H1 (cell line): ENCODE results near the gene ASCC3. TPM values are rescaled to one million over a fixed set of nuclear protein-coding genes. Genes with fewer than 3 reads are reported as not detected.

Experiments
- CTCF ChIA-PET: fragments of 300-600 bp; sonication (Branson Sonifier 250); formaldehyde crosslinking; loops from one replicate; lab custom pipeline; 2021; ENCODE audit not compliant: partially characterized antibody; lab: Charles Lee
- POLR2A ChIA-PET: fragments of 300-600 bp; sonication (Branson Sonifier 250); formaldehyde crosslinking; loops from one replicate; lab custom pipeline; 2021; ENCODE audit warnings: inconsistent platforms; ENCODE audit not compliant: partially characterized antibody; lab: Charles Lee
- DNase-seq, 2 experiments: peaks; one replicate each; pipeline versions ENCODE4 v3.0.0 to v3.0.0-alpha.2; 2010 to 2022; ENCODE audit warnings: low spot score in 2 of 2, low read depth in 1 of 2, mixed read lengths in 1 of 2
- FAIRE-seq: peaks from 2 replicates; lab custom pipeline; 2011; peaks lifted over from hg19 to GRCh38; lab: Jason Lieb, UNC
- H2AFZ ChIP-seq: 2 replicates; pipeline ENCODE4 v1.8.1; 2012; ENCODE audit warnings: low read length, inconsistent platforms
- H2AK5ac ChIP-seq: 2 replicates; pipeline ENCODE4 v1.6.1; 2013; ENCODE audit warnings: low read depth, low read length
- H2BK120ac ChIP-seq: replicated peaks from 2 replicates; pipeline ENCODE3; 2013; ENCODE audit warnings: low read depth, low read length, inconsistent platforms
- H2BK12ac ChIP-seq: 2 replicates; pipeline ENCODE4 v1.6.1; 2013; ENCODE audit warnings: low read depth, low read length
- H2BK15ac ChIP-seq: 2 replicates; pipeline ENCODE4 v1.6.1; 2013; ENCODE audit warnings: low read length
- H2BK20ac ChIP-seq: 2 replicates; pipeline ENCODE4 v1.6.1; 2013; ENCODE audit warnings: low read length
- H2BK5ac ChIP-seq: 2 replicates; pipeline ENCODE4 v1.6.1; 2013; ENCODE audit warnings: low read depth, low read length
- H3K14ac ChIP-seq: 2 replicates; pipeline ENCODE4 v1.6.1; 2013; ENCODE audit warnings: inconsistent platforms; ENCODE audit not compliant: insufficient read length
- H3K18ac ChIP-seq: 2 replicates; pipeline ENCODE4 v1.6.1; 2013; ENCODE audit warnings: low read length; ENCODE audit errors: extremely low read depth
- H3K23ac ChIP-seq: 2 replicates; pipeline ENCODE4 v1.6.1; 2013; ENCODE audit warnings: inconsistent platforms; ENCODE audit not compliant: insufficient read length
- H3K23me2 ChIP-seq: 2 replicates; pipeline ENCODE4 v1.6.1; 2013; ENCODE audit warnings: low read depth, low read length
- H3K27ac ChIP-seq: 2 replicates; pipeline ENCODE4 v1.6.1; 2011; ENCODE audit warnings: low read depth, low read length, inconsistent platforms
- H3K27me3 ChIP-seq, 4 experiments: replicated peaks in 1 of 4; 1 replicate in 1 of 4; 2 replicates in 3 of 4; pipeline versions ENCODE4 v1.6.1 to v1.8.1; 2011 to 2013; ENCODE audit warnings: low read length in 3 of 4, mild to moderate bottlenecking in 3 of 4, inconsistent platforms in 2 of 4, mixed read lengths in 2 of 4, moderate library complexity in 1 of 4; ENCODE audit not compliant: control insufficient read depth in 3 of 4, insufficient read depth in 3 of 4; ENCODE audit errors: extremely low read depth in 1 of 4
- H3K36me3 ChIP-seq, 4 experiments: 2 replicates each; pipeline versions ENCODE4 v1.6.1 to v1.8.1; 2011 to 2013; ENCODE audit warnings: mild to moderate bottlenecking in 4 of 4, low read length in 3 of 4, moderate library complexity in 2 of 4, control low read depth in 1 of 4, inconsistent platforms in 1 of 4; ENCODE audit not compliant: insufficient read depth in 4 of 4, control insufficient read depth in 2 of 4
- H3K4ac ChIP-seq: replicated peaks from 2 replicates; pipeline ENCODE3; 2013; ENCODE audit warnings: low read length, low read depth, mixed read lengths, inconsistent platforms; ENCODE audit not compliant: insufficient read length
- H3K4me1 ChIP-seq, 4 experiments: replicated peaks in 1 of 4; 1 replicate in 1 of 4; 2 replicates in 3 of 4; pipeline versions ENCODE4 v1.6.1 to v1.8.1; 2011 to 2013; ENCODE audit warnings: low read length in 3 of 4, inconsistent platforms in 2 of 4, mixed read lengths in 1 of 4; ENCODE audit not compliant: insufficient read depth in 4 of 4, control insufficient read depth in 3 of 4
- H3K4me2 ChIP-seq, 2 experiments: 2 replicates each; pipeline versions ENCODE4 v1.6.1 to v1.8.1; 2011 to 2013; ENCODE audit warnings: low read depth in 2 of 2, low read length in 2 of 2, control low read depth in 1 of 2, inconsistent platforms in 1 of 2, mild to moderate bottlenecking in 1 of 2; ENCODE audit not compliant: insufficient read depth in 1 of 2
- H3K4me3 ChIP-seq, 4 experiments: fragments of 200-600, 300-600 bp in 1 of 4; sonication (generic), shearing (Covaris generic), sonication (Bioruptor Twin) in 1 of 4; 2 replicates each; pipeline versions ENCODE4 v1.5.1 to v1.8.1; 2011 to 2016; ENCODE audit warnings: low read length in 4 of 4, low read depth in 3 of 4, control low read depth in 2 of 4, inconsistent platforms in 2 of 4, mild to moderate bottlenecking in 2 of 4, mixed read lengths in 1 of 4, moderate library complexity in 1 of 4; ENCODE audit not compliant: insufficient read depth in 2 of 4; ENCODE audit errors: extremely low read depth in 1 of 4
- H3K56ac ChIP-seq: replicated peaks from 2 replicates; pipeline ENCODE3; 2013; ENCODE audit warnings: low read depth, mild to moderate bottlenecking, mixed read lengths, low read length, inconsistent platforms; ENCODE audit not compliant: insufficient read length
- H3K79me1 ChIP-seq: 2 replicates; pipeline ENCODE4 v1.6.1; 2013; ENCODE audit warnings: low read depth, low read length, control low read depth
- H3K79me2 ChIP-seq, 2 experiments: 2 replicates each; pipeline versions ENCODE4 v1.6.1 to v1.8.1; 2012 to 2013; ENCODE audit warnings: low read length in 2 of 2, mild to moderate bottlenecking in 2 of 2, inconsistent platforms in 1 of 2; ENCODE audit not compliant: insufficient read depth in 2 of 2, control insufficient read depth in 1 of 2
- H3K9ac ChIP-seq, 4 experiments: replicated peaks in 1 of 4; 1 replicate in 1 of 4; 2 replicates in 3 of 4; pipeline versions ENCODE4 v1.6.1 to v1.8.1; 2011 to 2013; ENCODE audit warnings: low read depth in 3 of 4, low read length in 3 of 4, control low read depth in 2 of 4, mild to moderate bottlenecking in 2 of 4, moderate library complexity in 2 of 4, inconsistent platforms in 1 of 4; ENCODE audit errors: extremely low read depth in 1 of 4
- H3K9me3 ChIP-seq, 2 experiments: 2 replicates each; pipeline versions ENCODE4 v1.6.1 to v1.8.1; 2012 to 2013; ENCODE audit warnings: mild to moderate bottlenecking in 2 of 2, moderate library complexity in 2 of 2, control low read depth in 1 of 2, inconsistent platforms in 1 of 2, low read depth in 1 of 2, low read length in 1 of 2, mixed read lengths in 1 of 2; ENCODE audit not compliant: insufficient read depth in 2 of 2
- H4K20me1 ChIP-seq, 2 experiments: replicated peaks in 1 of 2; 2 replicates each; pipeline versions ENCODE3 to v1.8.1; 2011 to 2013; ENCODE audit warnings: inconsistent platforms in 2 of 2, low read length in 2 of 2, mild to moderate bottlenecking in 1 of 2; ENCODE audit not compliant: insufficient read depth in 2 of 2, control insufficient read depth in 1 of 2
- H4K5ac ChIP-seq: 2 replicates; pipeline ENCODE4 v1.6.1; 2013; ENCODE audit warnings: low read length, low read depth, mixed read lengths, inconsistent platforms; ENCODE audit not compliant: insufficient read length
- H4K8ac ChIP-seq: 2 replicates; pipeline ENCODE4 v1.8.0; 2013; ENCODE audit warnings: mild to moderate bottlenecking, moderate library complexity, low read length, inconsistent platforms; ENCODE audit not compliant: insufficient read depth; ENCODE audit errors: extremely low read depth
- H4K91ac ChIP-seq: replicated peaks from 2 replicates; pipeline ENCODE3; 2013; ENCODE audit warnings: low read length, mixed read lengths, inconsistent platforms; ENCODE audit not compliant: insufficient read length
- CEBPB ChIP-seq: IDR thresholded peaks from 2 replicates; pipeline ENCODE4 v1.6.1; 2012; ENCODE audit warnings: low read depth, low read length
- CREB1 ChIP-seq: IDR thresholded peaks from 2 replicates; pipeline ENCODE4 v1.6.1; 2012; ENCODE audit warnings: inconsistent platforms
- EP300 ChIP-seq, 2 experiments: IDR thresholded peaks; 1 replicate in 1 of 2; 2 replicates in 1 of 2; pipeline ENCODE4 v1.6.1; 2011 to 2012; ENCODE audit warnings: low read depth in 2 of 2, low read length in 2 of 2, mild to moderate bottlenecking in 2 of 2, borderline replicate concordance in 1 of 2, inconsistent platforms in 1 of 2, moderate library complexity in 1 of 2
- EZH2 ChIP-seq: fragments of 200-600 bp; sonication (generic); IDR thresholded peaks from 2 replicates; pipeline ENCODE4 v1.7.1; 2012; ENCODE audit warnings: low read depth, mild to moderate bottlenecking, moderate library complexity, low read length, inconsistent platforms; ENCODE audit not compliant: severe bottlenecking
- JUN ChIP-seq: IDR thresholded peaks from 2 replicates; pipeline ENCODE4 v1.6.1; 2011; ENCODE audit warnings: low read depth, mild to moderate bottlenecking, improper control_type of control experiment, low read length
- KDM1A ChIP-seq: fragments of 200-600, 300-600 bp; sonication (generic); IDR thresholded peaks from 2 replicates; pipeline ENCODE4 v1.7.1; 2016; ENCODE audit warnings: mild to moderate bottlenecking, low read length, borderline replicate concordance
- KDM5A ChIP-seq: fragments of 200-600 bp; IDR thresholded peaks from 2 replicates; pipeline ENCODE4 v1.7.1; 2012; ENCODE audit warnings: mild to moderate bottlenecking, low read length, inconsistent platforms, mixed read lengths
- PHF8 ChIP-seq: fragments of 200-600 bp; sonication (generic); conservative IDR thresholded peaks from 2 replicates; pipeline ENCODE4 v1.7.1; 2012; ENCODE audit warnings: low read depth, mild to moderate bottlenecking, inconsistent platforms, low read length, moderate library complexity
- SP1 ChIP-seq: IDR thresholded peaks from 2 replicates; pipeline ENCODE4 v1.6.1; 2011; ENCODE audit warnings: low read depth, low read length
- YY1 ChIP-seq: IDR thresholded peaks from 2 replicates; pipeline ENCODE4 v1.6.1; 2011; ENCODE audit warnings: low read depth, mild to moderate bottlenecking, low read length
- WGBS, 2 experiments: shearing (Covaris generic) in 1 of 2; methylation state at CpG; one replicate each; pipeline versions ENCODE4 v1.1.6 to v1.1.7; 2013 to 2015; ENCODE audit warnings: low lambda C conversion rate in 2 of 2, mixed read lengths in 2 of 2, inconsistent platforms in 1 of 2, low coverage in 1 of 2, missing lambda C conversion rate in 1 of 2; ENCODE audit not compliant: insufficient replicate concordance in 2 of 2, insufficient coverage in 1 of 2, insufficient read length in 1 of 2; ENCODE audit errors: extremely low coverage in 1 of 2, missing lambda C conversion rate in 1 of 2; 5-methylcytosine and 5-hydroxymethylcytosine counted together
- polyA plus RNA-seq, 7 experiments: library from polyadenylated mRNA; depleted of rRNA in 3 of 7; stranded (reverse) in 5 of 7; unstranded in 2 of 7; fragments of >200 nt in 5 of 7; fragments of 200-250 nt in 2 of 7; gene quantifications; 1 replicate in 5 of 7; 2 replicates in 1 of 7; 4 replicates in 1 of 7; pipeline versions ENCODE4 v1.2.1 to v1.2.3, GENCODE V29; 2011 to 2013; ENCODE audit warnings: missing spikeins in 2 of 7, mixed read lengths in 2 of 7
- total RNA-seq: library from RNA; stranded (reverse); fragmentation: NEBNext Ultra II Directional; extraction: Animal tissue kit (Norgen Biotek cat#: 25700); gene quantifications from 2 replicates; pipeline ENCODE4 v1.2.1, GENCODE V29; 2021
- TF ChIP-seq, protein P1 (sequence below): IDR thresholded peaks from 2 replicates; pipeline ENCODE4 v1.6.1; 2011; ENCODE audit warnings: low read depth, mild to moderate bottlenecking, low read length; ENCODE audit not compliant: insufficient read depth

ASCC3 gene
- total and polyA plus RNA-seq, 2 of the 8 experiments (the other 6 are each of a cell fraction or from before 2014, with no cell fraction given): 37.5 to 77.8 TPM

DNA sequence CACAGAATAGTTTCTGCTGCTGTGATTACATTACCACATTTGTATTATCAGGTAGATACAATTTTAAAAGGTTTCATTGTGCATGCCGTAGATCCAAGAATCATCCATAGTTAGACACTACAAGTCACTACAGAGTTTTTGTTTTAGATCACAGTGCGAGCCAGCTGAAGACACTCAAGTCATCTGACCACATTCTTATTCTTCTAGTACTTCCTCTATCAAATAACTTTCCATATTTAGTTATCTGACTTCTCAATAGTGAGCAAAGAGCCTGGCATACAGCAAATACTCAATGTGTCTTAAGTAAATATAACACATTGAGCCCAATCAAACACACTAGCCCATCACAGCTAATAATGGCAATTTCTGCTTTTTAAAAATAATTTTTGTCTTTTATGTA lies 195.4 kb downstream of the ASCC3 start:
- H4K8ac ChIP-seq: no peak overlapping the region
- no peak overlapping the region for H3K56ac ChIP-seq
- no peak overlapping the region for H3K9ac ChIP-seq
- H2BK5ac ChIP-seq: no peak overlapping the region
- no peaks in the 10 kb centered on the region for H3K23me2 ChIP-seq
- H3K4me3 ChIP-seq: no peak overlapping the region
- CTCF ChIA-PET: no interaction called here
- WGBS, 2 experiments: 88% methylated on average over 2 of the region's 2 CpGs; no CpG with 5 or more reads in 1 of the 2 experiments
- H4K5ac ChIP-seq: no peak overlapping the region
- H3K4me2 ChIP-seq: no peak overlapping the region
- no peak overlapping the region for H2AFZ ChIP-seq
- no peak for TF ChIP-seq PHF8
- TF ChIP-seq CEBPB: no peak
- TF ChIP-seq SP1: no peak
- TF ChIP-seq EP300 (IDR thresholded peaks at IDR 0.05; ENCODE audit: borderline replicate concordance in 1 of 2, low read depth in 2 of 2, low read length in 2 of 2): no peak
- TF ChIP-seq, protein P1, sequence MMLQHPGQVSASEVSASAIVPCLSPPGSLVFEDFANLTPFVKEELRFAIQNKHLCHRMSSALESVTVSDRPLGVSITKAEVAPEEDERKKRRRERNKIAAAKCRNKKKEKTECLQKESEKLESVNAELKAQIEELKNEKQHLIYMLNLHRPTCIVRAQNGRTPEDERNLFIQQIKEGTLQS: no peak
- TF ChIP-seq CREB1: no peak
- no peak for TF ChIP-seq KDM1A
- no peak for TF ChIP-seq JUN
- no peak for TF ChIP-seq KDM5A
- TF ChIP-seq YY1: no peak
- no peak for TF ChIP-seq EZH2
- H3K79me1 ChIP-seq: no peaks in the 10 kb centered on the region
- no peaks in the 10 kb centered on the region for H3K27me3 ChIP-seq
- H2BK120ac ChIP-seq: no peak overlapping the region
- no peaks in the 10 kb centered on the region for H3K79me2 ChIP-seq
- no peak overlapping the region for H2BK20ac ChIP-seq
- no peak overlapping the region for H3K18ac ChIP-seq
- POLR2A ChIA-PET: interaction anchor here (1.1 kb wide), 1 partner anchor 398 kb away, joined by 3 read pairs; no protein-coding TSS in a partner anchor
- H2BK15ac ChIP-seq: no peak overlapping the region
- H3K14ac ChIP-seq: no peak overlapping the region
- no peak overlapping the region for H3K23ac ChIP-seq
- no peaks in the 10 kb centered on the region for H3K36me3 ChIP-seq
- H3K4ac ChIP-seq: no peak overlapping the region
- no peak overlapping the region for H3K27ac ChIP-seq
- no peak overlapping the region for H4K91ac ChIP-seq
- no peak for DNase-seq
- no peak for FAIRE-seq
- no peaks in the 10 kb centered on the region for H3K4me1 ChIP-seq
- no peaks in the 10 kb centered on the region for H3K9me3 ChIP-seq
- H4K20me1 ChIP-seq: no peaks in the 10 kb centered on the region
- no peak overlapping the region for H2AK5ac ChIP-seq
- H2BK12ac ChIP-seq: no peak overlapping the region
